Tongue (tissue), 2 donors: Measurements from ENCODE around the gene PDE11A. TPM values are rescaled to one million over a fixed set of nuclear protein-coding genes. Genes with fewer than 3 reads are reported as not detected.
"Not testable (repeated sequence)": the region's sequence is repeated elsewhere in the genome, so short reads cannot be mapped to it uniquely, and the experiment has no call there.

Experiments
- DNase-seq: peaks from one replicate; pipeline ENCODE4 v3.0.0-alpha.2; 2015
- total RNA-seq: library from RNA; depleted of rRNA; stranded (reverse); fragments of >200 nt; gene quantifications from one replicate; pipeline ENCODE4 v1.2.3, GENCODE V29; 2014

Gene PDE11A
- total RNA-seq, 1 donor from 2014 or later, result 0.51 TPM

DNA sequence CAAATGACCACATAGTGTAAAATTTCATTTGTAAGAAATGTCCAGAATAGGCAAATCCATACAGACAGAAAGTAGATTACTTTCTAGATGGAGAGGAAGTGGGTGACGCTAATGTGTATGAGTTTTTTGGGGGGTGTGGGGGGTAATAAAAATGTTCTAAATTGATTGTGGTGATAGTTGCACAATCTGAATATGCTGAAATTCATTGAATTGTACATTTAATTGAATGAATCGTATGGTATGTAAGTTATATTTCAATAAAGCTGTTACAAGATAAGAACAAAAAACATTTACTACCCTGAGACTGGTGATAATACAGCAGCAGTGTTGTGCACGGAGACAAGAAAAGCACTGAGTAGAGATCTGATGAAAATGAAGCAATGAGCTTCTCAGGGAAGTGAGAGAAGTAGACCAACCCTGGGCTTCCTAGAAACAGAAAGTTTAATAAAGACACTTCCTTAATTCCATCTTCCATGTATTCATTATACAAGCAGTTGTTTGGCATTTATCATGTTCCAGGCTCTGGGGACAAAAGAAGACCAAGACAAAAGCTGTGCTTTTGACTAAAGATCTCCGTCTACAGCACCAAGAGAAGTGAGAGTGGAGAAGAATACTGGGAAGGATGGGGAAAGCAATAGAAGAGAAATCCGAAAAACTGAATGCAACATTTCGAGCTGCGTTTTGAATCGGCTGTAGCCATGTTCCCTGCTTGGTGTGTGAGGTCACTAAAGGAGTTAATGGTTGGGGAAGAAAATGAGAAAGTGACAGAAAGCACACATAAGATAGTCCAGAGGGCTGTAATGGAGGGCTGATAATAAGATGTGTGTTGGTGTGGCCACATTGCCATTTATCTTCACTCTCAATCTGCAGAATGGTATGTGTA is 1.8 kb upstream of the PDE11A start:
- DNase-seq, result no peak

DNA sequence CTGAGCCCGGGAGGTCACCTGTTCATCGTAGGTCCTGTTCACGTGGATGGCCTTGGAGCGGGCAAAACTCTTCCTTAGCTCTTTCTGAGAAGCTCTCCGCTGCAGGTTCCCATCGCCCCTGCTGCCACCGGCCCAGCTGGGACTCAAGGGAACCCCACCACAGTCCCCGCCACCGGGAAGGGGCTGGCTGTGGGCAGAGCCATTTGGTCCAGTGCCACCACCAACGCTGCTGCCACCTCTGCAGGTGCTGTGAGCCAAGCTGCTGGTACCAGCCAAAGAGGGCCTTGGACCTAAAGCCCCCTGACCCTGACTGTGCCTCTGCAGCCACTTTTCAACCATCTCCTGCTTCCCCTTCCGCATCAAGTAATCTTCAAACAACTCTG is 586 bp downstream of the PDE11A start:
- no peak for DNase-seq

DNA sequence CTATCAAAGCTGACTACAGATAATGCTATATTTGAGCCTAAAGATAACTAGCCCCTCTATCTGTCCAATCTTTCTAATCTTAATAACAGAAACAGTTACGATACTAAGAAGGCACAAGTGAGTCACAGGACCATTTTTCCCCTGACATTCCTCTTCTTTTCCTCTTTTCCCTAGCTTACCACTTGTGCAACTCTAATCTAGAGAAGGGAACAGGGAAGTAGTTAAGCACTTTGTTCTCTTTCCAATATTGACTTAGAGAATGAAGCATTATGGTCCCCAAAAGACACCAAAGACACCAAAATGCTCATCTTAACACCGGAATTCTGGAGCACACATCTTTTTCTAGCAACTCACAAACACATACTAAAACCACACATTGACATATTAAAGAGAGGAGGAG is 1.8 kb downstream of the PDE11A start:
- no peak for DNase-seq

DNA sequence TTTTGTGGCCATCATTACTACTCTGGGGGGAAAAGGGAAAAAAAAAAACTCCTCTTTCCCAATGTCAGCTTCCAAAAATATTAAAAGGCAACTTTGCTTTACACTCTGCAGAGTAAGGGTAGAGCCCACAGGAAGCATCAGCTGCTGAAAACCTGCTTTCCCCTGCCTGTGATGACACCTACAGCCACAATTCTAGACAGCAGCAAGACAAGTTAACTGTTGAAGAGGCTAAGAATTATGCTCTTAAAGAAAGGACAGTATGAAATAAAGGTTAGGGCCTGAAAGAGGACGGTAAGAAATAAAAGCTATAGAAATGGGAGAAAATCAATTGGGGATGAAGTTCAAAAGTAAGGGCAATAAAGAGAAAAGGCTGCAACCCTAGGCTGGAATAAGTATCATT is 3.0 kb downstream of the PDE11A start:
- DNase-seq, result no peak

DNA sequence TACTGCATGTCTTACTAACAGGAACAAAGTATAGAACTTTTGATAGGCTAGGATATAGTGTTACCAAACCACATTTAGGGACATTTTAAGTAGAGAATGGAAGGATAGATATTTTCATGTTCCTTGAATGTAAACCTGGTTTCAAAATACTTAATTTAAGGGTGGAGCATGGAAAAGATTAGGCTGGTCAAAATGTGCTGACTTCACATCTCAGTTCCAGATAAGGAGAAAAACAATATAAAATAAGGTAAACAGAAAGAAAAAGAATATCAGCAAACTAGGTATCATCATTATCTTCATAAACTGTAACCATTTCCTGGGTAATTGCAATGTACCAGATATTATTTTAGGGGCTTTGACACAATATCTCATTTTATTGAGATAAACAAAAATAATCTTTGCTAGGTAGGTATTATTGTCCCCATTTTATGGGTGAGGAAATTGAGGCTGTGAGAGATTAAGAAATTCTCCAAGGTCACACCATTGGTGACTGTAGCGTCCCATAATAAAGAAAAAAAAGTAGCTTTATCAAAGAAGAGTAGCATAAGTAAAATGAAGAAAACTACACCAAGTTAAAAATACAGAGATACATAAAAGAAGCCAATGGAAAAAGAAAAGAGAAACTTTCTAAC is 3.6 kb downstream of the PDE11A start:
- DNase-seq, result no peak

DNA sequence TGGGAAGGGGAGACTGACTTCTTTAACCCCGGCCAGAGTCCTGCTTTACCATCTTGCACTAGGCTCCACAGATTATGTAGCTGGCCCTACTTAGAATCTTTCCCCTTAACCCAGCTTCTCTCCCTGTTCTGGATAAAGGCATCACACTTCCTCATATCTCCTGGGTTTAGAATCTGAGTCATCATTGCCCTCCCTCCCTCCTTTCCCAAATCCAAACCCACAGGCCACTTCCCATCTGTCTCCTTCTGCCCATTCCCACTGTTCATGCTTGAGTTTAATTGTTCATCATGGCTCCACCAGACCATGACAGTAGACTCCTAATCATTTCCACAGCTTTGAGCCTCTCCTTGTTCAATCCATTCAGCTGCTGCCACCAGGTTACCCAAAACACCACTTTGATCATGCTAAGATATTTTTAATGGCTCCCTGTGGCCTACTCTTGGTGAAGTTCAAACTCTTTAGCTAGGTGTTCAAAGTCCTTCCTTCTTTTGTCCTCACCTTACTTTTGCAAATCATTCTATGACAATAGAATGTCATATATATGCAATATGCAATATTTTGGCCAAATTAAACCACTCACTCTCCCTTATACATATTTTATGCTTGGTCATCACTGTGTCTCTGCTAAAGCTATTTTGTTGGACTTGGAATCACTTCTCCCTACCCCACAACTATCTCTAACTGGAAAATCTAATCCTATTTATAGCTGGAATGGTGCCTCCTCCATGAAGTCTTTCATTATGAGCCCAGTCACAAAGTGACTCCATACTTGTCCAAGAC is 5.5 kb downstream of the PDE11A start:
- no peak for DNase-seq

DNA sequence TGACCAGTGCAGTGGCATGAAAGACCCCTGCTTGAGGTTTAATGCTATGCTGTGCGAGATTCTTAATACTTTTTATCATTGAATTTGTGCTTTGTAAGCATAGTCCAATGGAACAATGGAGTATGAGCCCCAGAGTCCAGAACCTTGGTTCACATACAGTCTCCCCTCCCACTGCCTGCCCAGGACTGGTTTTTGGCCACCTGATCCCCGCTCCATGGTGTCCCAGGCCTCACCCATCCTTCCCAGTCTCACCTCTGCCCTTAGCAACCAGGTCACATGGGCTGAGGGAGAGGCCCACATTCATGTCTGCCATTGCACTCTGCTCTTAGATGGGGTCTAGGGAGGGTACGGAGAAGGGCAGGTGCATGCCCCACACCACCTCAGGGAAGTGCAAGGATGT is 6.3 kb downstream of the PDE11A start:
- no peak for DNase-seq

DNA sequence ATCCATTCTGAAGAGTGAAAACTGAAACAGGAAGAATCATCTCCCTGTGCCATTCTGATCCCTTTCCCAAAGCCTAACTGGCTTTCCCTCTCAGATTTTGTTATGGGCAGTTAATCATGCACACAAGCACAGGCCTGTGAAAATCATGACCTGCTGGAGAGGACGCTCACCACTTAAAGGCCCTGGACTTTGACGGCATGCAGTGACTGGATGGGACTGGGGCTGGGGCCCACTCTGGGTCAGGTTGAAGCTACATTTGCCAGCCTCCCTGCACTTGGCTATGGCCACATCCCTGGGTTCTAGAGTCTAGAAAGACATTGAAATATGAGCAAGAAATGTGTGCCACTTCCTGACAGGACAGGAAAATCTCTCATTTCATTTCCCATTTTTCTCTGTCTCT is 12.9 kb downstream of the PDE11A start:
- no peak for DNase-seq

DNA sequence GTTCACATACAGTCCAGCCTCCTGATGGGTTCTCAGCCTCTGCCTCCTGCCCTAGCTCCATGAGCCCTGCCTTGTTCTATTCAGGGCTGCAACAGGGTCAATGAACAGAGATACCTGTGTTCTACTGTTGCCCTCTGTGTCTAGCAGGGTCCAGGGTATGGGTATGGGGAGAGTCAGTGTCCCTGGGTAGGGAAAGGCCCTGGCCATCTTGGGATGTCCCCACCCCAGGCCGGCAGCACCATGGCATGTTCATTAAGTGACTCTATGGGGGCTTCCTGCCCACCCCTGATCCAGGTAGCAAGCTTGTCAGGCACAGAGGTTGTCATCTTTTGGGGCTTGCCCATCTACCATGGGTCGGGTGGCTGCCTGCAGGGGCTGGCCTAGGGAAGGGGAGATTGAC is 13.5 kb downstream of the PDE11A start:
- no peak for DNase-seq

DNA sequence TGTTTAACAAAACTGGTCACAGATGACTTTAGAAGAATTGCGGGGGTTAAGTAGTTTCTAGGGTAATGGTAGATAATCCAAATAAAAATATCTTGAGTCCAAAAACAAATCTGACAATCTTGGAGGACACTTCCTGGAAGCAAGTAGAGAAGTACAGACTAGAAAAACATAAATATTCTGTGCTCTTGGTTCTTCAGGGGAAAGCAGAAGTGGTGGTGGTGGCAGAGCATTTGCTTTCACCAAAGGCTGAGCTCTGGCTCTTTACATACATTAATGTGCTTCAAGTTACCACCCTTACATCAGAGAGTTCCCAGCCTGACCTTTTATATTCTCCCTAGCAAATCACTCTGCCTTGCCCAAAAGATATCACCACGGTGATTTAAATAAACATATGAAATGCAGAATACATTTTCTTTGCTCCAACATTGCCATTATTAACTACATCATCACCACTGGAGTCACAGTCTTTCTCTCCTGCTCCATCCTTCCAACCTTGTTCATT is 15.3 kb downstream of the PDE11A start:
- no peak for DNase-seq

DNA sequence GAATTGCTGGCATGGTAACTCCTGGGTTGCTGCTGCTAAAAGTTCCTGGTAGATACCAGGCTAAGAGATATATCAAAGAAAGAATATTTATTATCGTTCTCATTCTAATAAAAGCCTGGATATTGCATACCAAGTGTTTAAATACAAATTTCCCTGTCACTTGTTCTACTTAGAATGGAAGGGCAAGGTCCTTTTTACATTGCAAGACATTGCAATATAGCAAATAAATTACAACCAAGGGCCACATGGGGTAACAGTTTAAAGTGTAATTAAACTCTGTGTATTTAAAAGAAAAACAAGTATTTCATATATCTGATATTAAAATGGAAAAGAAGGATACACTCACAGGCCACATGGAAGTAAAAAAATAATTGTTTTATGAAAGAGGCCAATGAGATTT is 16.2 kb downstream of the PDE11A start:
- DNase-seq, result no peak

DNA sequence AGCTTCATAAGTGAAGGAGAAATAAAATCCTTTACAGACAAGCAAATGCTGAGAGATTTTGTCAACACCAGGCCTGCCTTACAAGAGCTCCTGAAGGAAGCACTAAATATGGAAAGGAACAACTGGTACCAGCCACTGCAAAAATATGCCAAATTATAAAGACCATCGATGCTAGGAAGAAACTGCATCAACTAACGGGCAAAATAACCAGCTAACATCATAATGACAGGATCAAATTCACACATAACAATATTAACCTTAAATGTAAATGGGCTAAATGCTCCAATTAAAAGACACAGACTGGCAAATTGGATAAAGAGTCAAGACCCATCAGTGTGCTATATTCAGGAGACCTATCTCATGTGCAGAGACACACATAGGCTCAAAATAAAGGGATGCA is 21.3 kb downstream of the PDE11A start:
- DNase-seq, result not testable (repeated sequence)

DNA sequence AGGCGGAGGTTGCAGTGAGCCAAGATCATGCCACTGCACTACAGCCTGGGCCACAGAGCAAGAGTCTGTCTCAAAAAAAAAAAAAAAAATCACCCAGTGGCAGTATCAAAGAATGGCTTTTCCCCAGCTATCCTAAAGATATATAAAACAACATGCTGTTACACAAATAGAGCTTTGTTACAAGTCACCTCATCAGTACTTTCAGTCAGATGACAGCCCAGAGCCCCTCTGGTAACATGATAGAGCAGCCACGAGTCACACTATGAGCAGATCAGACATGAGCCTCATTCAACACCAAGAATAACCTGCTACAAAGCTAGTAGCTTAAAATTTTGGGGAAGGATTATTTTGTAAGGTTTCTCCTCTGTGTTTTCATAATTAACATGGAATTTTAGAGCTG is 25.2 kb downstream of the PDE11A start:
- no peak for DNase-seq

DNA sequence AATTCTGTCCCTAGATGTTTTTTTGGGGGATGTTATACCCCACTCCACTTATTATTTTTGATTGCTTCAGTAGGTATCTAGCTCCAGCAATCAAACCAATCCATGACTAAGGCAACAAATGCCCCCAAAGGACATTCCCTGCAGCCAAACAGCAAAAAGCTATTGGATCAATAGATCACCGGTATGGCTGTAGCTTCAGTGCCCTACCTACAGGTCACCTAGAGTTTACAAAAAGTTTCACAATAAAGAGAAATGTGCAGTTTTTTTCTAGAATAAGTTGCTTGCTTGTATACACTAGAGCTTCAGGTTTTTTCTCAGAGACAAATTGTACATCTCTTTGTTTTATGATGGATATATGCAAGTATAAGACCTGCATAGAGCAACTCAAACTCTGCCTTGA is 27.7 kb downstream of the PDE11A start:
- DNase-seq, result no peak

DNA sequence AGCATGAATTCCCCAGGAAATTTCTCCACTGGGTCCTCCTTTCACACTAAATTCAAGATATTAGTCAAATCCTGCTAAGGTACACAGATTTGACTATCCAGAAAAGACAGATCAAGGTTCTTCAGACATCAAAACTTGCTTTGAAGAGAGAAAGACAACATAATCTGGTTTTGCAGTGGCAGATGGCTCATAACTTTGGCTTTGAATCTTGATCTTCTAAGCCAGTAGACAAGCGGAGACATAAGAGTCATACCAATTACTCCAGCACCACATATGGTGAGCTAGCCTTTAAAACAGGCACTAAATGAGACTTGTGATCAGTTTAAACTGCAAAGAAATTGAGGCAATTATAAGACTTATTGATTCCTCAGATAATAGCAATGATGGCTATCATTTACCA is 29.3 kb downstream of the PDE11A start:
- DNase-seq, result no peak

DNA sequence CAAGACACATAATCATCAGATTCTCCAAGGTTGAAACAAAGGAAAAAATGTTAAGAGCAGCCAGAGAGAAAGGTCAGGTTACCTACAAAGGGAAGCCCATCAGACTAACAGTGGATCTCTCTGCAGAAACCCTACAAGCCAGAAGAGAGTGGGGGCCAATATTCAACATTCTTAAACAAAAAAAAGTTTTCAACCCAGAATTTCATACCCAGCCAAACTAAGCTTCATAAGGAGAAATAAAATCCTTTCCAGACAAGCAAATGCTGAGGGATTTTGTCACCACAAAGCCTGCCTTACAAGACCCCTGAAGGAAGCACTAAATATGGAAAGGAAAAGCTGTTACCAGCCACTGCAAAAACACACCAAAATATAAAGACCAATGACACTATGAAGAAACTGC is 39.0 kb downstream of the PDE11A start:
- DNase-seq, result not testable (repeated sequence)

DNA sequence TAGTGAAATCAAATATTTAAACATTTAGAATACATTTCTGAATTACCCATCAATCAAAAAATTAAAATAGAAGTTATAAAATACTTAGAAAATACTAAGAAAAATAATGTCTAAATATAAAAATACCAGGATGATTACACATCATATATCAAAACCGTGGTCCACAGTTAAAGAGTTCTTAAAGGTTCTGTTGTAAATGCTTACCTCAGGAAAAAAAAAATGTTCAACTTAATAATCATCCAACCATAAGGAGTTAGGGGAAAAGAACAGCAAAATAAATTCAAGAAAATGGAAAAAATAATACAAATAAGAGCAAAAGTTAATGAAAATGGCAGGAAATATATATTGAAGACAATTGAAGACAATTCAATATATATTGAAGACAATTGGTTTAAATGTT is 43.2 kb downstream of the PDE11A start:
- no peak for DNase-seq

DNA sequence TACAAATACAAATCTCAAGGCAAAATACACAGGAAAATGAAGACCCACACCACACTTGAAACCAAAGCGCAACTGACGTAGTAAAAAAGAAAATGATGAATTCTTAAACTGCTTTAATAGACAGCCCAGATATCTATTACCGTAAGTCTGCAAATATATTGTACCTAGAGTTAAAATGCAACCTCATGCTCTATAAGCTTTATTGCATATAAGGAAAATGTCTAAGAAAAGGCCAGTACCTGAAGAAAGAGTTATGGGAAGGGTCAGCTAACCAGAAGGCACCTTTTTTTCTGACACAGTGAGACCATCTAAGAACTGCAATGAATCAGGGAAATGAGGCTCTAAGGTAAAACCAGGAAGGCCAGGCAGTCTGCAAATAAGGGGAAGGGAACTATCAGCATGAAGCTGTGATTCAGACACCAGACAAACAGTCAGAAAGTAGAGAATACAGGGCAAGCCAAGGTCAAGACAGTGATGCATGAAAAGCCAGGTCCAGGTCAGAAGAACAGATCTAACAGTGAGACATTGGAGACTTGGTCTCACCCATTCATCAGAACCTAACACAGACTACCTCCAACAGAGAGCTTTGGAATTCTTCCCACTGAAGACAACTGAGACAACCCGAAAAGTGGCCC is 46.9 kb downstream of the PDE11A start:
- DNase-seq, result no peak

DNA sequence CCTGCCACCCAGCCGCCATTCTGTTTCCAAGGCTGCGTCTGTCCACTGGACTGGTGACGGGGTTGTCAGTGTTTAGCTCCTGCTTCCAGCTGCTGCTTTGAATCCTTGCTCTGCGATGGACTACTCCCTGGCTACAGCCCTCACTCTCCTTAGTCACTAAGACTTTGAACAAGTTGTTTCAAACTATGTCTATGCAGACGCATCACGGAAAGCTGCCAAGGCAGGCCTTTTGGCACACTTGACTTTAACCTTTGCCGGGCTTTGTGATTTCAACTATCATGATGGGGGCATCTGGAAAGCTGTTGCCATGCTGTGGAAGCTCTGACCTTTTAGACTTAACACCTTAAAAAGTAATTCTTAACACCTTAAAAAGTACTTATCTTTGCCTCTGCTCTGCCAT is 54.4 kb downstream of the PDE11A start:
- DNase-seq, result no peak

DNA sequence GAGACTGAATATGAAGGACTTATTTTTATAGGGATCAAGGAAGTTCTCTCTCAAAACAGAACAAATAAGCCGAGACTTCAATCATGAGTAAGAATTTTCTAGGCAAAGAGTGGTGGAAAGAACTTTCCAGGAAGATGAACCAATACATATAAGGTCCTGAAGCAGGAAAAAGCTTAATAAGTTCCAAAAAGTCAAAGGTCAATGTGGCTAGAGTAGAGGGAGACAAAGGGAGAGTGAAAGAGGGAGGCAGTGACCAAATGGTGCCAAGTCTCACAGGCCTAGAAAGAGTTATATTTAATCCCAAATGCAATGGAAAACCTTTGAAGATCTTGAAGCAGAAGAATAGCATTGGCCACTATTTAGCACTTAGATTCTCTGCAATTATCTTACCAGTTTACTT is 56.0 kb downstream of the PDE11A start:
- no peak for DNase-seq

DNA sequence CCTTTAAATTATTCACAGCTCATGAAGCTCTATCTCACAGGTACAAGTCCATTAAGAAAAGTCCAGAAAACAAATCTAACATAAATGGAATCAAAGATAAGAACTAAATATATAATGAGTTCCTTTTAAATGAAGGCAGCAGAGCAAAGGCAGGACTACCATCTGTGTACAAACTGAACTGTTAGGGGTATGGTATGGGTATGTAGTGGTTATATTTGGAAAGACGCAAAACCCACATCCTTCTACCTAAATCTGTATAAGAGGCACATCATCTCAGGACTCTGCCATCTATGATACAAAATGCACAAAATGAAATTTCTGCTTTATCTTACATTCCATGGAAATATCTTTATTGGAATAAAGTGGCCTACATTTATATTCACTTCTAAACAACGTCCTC is 59.9 kb downstream of the PDE11A start:
- no peak for DNase-seq

DNA sequence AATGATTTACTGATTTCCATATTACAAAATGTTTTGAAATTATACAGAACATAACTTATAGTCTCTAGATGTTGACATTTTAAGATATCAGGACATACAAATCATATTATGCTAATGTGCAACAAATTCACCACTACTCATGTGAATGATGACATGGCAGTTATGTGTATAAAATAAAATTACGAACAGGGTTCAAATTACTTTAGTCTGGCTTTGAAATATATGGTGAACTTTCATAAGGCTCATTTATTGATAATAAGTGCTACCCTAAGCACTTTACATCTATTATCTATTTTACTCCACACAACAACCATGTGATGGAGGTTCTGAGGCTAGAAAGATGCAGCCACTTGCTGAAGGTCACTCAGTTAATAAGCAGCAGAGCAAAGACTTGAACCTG is 62.8 kb downstream of the PDE11A start:
- no peak for DNase-seq
